Stimulated activated CD4-positive, alpha-beta T cell treated with anti-CD3 and anti-CD28 coated beads, Interleukin-2, amount 100 ng/mL, for 48 hours (primary cell): ENCODE results near the gene ADCK1.
"Not testable (repeated sequence)": the region's sequence is repeated elsewhere in the genome, so short reads cannot be mapped to it uniquely, and the experiment has no call there.

Experiments
- DNase-seq, 2 donors: peaks; one replicate each; pipeline ENCODE4 v3.0.0-alpha.2; 2020

The ADCK1 gene

DNA sequence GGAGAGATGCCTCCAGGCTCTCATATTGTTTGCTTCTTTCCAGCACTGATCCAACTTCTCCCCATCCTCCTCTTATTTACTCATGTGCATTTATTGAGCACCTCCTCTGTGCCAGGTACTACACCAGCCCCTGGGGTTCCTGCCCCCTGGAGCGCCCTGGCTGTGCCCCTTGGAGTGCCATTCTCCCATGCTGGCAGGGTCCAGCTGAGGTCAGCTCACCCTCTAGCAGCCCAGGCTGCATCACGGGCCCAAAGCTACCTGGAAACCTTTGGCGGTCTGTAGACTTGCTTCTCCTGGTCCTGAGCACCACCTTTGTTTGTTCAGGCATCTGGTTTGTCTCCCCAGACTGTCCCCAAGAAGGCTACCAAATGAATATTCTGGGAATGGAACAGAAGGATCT is 67.0 kb downstream of the ADCK1 start:
- DNase-seq = no peak

DNA sequence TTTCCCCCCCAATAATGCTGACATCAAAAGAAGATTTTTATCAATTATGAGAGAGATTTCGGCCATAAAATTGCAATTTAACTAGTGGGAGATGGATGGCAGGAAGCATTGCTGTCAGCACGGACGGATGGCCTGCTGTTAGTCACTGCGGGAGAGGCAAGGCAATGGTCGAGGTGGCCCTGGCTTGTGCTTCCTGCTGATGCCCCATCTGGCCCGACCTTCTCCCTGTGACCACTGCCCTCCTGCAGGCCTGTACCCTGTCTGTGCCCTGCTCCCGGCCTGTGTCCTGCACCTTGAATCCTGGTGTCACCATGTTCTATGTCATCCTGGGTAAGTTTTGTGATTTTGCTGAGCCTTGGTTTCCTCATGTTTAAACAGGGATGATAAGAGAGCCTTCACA is 67.6 kb downstream of the ADCK1 start:
- no peak for DNase-seq

DNA sequence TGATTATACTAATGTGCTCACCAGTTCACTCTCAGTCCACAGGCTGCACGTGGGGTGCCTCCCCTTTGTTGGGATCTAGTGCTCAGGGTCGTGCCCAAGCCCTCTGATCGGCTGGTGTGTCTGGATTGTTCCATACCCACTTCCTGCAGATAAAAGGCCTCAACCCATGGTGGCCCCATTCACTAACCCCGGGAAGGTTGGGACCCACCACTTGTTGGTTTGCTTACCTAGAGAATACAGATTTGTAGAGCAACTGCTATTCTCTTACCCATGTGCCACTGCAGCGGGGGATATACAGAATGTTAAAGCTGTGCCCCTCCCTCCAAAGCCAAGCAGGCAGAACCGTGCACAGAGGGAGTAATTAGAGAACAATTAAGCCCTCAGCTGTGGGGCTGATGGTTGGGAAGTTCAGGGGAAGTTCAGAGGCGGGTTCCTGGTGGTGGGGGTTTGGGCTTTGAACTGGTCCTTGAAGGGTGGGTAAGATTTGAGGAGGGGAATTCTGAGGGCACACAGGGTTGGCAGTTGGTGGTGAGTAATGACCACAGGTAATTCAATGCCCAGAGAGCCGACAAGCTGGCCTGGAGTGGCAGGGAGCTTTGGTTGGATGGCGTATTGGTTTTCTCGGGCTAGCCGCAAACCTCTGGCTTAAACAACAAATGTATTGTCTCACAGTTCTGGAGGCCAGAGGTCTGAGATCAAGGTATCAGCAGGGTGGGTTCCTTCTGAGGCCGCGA is 68.8 kb downstream of the ADCK1 start:
- DNase-seq = no peak

DNA sequence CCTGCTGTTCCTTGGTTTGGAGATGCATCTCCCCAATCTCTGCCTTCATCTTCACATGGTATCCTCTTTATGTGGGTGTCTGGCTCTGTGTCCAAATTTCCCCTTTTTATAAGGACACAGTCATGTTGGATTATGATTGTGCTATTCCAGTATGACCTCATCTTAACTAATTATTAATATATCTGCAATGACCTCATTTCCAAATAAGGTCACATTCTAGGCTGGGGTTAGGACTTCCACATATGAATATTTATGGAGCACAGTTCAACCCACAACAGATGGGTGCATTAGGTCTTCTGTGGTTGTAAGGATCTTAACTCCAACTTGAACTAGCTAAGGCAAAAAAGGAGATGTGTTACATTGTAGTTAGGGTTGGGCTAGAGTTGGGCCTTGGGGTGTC is 69.4 kb downstream of the ADCK1 start:
- no peak for DNase-seq

DNA sequence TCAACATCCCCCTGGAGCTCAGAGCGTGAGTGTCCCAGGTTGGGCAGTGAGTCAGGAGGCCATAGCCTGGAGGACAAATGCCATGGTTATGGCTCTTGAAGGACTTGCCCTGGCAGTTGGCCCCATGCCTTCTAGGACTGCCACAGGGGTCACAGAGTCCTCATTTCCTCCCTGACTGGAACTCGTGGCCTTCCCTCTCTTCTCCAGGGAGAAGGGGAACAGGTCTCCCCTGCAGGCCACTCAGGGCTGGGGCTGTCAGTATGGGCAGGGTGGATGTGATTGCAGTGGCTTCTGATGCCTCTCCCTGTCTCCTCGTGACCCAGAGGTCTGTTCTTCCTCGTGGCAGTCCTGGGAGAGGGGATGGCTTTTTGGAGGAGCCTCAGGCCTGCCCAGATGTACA is 70.7 kb downstream of the ADCK1 start:
- no peak for DNase-seq

DNA sequence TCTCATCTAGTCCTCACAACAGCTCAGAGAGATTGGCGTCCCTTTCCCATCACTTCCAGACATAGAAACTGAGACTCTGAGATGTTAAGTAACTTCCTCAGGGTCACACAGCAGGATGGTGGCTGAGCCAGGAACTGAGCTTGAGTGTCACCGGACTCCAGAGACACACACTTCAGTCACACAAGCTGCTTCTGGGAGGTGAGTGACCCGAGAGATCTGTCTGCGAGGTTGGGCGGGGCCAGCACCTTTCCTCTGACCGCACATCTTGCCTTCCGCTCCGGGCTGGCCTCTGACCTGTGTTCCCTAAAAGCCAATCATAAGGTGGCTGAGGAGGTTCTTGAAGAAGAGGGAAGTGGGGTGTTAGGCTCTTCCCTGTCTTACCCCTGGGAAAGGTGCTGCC is 72.2 kb downstream of the ADCK1 start:
- no peak for DNase-seq

DNA sequence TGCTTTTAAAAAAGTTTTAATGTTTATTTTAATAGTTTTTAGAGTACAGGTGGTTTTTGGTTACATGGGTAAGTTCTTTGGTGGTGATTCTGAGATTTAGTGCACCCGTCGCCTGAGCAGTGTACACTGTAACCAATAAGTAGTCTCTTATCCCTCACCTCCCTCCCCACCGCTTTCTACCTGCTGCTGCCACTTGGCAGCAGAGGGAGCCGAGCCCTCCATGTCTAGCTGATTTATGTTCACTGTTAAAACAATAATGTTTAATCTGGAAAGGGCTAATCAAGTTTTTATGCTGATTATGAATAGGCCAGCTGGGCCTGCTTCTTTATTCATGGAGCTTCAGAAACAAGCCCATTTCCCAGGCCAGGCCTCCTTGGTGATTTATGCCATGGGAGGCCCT is 73.1 kb downstream of the ADCK1 start:
- no peak for DNase-seq

DNA sequence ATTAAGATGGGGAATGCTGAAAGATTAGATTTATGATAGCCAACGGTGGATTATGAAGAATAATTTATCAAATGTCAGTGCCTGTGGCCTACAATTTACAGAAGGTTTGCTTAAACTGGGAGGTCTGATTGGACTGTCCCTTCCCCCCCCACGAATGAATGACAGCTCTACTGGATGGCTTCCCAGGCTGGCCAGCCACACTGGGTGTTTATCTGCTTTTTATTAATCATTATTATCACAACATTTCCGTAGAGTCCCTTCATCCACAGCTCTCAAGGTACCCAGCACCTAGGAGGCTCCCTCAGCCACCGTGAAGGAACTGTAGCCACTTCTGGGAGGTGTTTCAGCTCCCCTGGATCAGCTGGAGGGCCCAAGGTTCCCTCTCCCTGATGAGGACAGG is 78.9 kb downstream of the ADCK1 start:
- no peak for DNase-seq

DNA sequence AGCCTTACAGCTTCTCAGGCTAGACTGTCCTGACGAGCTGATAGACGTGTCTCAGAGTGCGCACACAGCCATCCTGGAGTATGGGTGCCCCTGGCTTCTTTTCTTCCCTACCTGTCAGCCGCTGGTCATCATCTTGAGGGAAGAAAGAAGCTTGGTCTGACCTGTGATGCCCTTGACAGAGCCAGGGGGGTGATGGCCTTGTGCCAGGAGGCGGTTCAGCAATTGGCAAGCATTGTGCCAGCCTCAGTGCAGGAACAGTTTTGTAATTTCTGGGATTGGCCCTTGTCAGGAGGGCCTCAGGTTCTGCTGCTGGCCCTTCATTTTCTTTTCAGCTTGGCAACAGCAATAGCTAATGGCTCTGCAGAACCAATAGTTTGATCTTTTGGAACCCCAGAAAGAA is 80.1 kb downstream of the ADCK1 start:
- no peak for DNase-seq

DNA sequence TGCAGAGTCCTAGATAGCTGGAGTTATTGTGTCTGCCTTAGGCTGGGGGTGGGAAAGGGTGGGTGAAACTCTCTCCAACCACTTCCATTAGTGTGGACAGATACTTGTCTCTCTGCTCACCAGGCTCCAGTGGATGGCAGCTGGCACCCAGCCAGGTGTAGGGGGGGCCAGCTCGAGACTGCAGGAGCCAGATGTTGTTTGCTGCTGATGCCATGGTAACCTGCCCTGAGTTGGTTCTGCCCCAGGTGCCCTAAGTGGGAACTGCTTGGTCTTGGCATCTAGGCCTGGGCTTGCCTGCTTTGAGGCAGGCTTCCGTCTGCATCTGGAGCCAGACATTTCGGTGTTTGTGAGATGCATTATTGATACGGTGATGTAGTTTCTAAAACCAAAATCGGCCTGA is 82.2 kb downstream of the ADCK1 start:
- DNase-seq = no peak

DNA sequence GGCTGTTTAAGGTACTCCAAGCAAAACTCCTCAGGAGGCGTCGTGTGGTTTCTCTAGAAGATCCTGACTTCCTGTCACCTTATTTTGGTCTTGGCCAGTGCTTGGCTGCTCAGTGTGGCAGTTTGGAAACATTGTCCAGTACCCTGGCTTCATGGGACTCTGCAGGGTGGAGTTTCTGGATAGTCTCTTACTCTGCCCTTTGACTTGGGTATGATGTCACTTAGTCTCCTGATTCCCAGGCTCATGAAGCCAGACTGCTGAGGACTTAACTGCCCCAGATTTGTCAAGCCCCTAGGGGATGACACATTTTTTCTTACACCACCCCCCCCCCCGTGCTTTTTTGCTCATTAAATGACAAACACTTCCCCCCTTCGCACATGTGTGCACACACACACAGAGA is 82.7 kb downstream of the ADCK1 start:
- no peak for DNase-seq

DNA sequence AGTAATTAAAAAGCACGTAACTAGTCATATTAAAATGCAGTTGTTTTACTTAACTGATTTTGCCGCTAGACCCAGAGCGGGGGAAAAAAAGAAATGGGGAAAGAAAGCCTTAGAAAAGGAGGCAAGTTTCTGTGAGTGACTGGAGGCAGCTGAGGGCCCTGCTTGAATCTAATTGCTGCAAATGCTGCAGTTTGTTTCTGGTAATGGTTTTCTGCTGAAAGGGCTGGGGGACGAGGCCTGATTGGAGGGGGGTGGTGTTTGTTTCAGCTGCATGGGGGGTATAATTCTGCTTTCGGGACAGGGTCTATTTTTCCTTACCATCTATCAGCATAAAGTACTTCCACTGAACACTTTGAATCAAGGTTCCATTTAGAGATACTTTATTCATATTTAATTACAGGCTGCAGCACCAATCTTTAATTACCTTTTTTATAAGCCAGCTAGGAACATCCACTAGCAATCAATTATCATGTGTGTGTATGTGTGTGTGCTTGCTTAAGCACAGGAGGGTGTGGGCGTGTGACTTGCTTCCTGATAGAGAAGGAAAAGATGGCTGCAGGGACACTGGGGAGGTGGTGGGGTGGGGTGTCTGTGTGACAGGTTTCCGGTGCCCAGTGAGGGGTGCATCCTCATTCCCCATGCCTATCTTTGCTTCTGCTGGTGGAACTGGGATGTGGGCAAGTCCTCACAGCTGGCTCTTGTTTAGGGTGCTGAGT is 83.4 kb downstream of the ADCK1 start:
- DNase-seq = no peak

DNA sequence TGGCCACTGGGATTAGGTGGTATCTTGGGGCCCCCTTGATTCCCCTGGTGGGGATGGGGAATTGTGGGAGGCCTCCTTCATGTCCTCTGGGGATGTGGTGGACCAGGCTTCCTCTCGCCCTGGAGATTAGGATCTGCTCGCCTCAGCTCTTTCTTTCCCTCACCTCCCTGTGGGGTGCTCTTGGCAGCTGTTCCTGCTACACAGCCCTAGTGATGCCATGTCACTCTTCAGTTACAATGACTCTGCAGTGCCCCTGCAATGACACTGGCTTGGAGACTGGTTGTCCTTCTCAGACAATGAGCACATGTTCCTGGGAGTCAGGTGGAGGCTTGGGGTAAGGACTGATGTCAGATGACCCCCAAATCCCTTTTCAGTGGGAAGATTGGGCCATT is 83.9 kb downstream of the ADCK1 start:
- DNase-seq = no peak

DNA sequence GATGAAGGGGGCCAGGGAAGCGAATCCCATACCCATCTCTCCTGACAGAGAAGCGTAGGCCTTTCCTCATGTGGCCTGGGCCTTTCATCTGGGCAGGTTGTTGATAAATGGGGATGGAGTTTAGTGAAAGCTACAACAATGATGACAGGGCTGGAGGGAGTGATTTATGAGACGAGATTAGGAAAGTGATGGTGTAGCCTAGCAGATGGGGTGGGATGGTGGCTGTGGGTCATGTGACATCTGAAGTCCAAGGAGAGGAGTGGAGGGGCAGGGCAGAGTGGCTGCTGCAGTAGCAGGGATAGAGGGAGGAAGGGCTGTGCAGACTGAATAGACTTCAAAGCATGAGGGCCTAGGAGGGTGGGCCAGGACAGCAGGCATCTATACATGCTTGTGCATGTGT is 85.5 kb downstream of the ADCK1 start:
- no peak for DNase-seq

DNA sequence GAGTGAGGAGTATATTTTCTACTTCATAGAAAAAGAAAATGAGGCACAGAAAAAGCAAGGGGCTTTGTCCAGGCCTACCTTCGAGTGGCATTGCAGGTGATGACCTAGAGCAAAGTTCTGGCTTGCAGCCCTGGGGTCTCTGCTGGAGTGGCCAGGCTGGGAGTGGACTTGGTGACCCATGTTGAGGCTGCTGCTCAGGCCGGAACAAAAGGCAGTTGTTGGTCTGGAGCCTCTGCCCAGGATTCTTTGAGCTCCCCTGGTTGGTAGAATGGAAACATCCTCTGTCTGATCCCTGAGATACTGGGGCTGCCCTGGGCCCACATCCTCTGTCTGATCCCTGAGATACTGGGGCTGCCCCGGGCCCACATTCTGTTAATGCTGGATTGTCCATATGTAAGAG is 86.1 kb downstream of the ADCK1 start:
- DNase-seq = no peak

DNA sequence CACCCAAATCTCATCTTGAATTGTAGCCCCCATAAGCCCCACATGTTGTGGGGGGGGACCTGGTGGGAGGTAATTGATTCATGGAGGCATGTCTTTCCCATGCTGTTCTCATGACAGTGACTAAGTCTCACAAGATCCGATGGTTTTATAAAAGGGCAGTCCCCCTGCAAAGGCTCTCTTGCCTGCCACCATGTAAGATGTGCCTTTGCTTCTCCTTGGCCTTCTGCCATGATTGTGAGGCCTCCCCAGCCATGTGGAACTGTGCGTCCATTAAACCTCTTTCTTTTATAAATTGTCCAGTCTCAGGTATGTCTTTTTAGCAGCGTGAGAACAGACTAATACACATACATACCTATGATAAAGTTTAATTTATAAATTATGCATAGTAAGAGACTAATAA is 89.0 kb downstream of the ADCK1 start:
- not testable (repeated sequence) for DNase-seq

DNA sequence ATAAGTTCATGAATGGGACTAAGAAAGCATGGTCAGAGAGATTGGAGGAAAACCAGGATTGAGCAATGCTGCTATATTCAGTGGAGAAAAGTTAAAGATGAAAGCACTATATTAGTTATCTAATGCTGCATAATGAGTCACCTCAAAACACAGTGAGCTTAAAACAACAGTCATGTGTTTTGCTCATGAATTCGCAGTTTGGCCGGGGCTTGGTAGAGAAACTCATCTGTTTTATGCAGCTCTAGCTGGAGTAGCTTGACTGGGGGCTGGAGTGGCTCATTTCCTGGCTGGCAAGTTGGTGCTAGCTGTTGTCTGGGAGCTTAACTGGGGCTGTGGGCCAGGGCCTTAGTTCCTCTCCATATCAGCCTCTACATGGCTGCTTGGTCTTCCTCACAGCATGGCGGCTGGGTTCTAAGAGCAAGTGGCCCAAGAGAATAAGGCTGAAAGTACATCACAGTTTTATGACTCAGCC is 90.1 kb downstream of the ADCK1 start:
- no peak for DNase-seq

DNA sequence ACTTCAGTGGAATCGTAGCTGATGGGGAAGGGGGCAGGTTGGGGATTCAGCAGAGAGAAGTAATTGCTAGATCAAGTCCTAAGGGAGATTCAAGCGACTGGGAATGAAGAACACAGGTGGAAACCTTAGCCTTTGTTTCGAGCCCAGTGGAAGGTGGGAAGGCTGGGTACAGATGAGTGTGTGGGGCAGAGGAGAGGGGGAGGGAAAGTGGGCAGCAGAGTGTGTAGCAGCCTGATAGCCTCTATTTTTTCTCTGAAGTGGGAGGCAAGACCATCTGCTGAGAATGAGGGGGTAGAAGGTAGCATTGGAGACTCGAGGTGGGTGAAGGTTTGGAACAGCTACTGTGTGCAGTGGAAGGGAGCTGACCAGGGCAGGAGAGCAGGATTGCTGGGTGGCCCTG is 91.0 kb downstream of the ADCK1 start:
- DNase-seq = no peak

DNA sequence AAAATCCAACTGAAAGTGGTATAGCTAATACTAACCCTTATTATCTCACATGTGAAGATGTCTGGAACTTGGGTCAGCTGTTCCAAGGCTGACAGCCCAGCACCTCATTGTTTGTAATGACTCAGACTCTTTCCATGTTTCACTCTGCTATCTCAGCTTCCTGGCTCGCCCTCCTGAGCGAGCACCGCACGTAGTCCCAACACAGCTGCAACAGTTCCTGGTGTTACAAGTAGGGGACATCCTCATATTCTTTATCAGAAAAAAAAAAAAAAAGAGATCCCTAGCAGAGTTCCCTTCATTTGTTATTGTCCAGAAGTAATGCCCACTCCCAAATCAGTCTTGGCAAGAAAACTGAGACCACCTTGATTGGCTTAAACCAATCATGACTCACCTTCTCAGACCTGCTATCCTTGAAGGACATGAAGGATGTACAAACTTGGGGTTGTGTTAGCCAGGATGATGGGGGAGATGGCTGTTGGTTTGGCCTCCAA is 92.5 kb downstream of the ADCK1 start:
- no peak for DNase-seq

DNA sequence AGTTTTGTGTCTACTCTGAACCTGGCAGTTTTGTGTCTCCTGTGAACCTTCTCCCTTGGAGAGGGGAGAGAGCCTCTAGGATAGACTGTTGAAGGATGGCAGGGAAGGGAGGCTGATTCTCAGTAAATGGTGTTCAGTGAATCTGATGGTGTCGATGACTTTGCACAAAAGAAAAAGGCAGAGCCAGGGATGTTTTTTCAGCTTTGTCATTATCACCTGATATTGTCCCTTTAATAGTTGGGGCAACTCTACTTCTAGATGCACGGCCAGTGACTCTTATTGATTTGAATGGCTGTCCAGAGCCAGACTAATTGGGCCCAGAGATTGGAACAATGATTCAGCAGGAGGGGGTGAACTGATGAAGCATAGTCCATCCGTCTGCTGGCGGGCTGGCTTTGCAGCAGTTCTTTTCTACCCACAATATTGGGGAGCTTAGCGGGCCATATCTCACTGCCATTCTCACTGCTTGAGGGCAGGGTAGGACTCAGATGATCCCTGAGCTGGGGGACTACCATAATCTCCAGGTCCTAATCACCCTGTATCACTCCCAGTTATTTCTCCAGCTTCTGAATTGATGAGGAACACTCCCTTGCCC is 93.1 kb downstream of the ADCK1 start:
- no peak for DNase-seq

DNA sequence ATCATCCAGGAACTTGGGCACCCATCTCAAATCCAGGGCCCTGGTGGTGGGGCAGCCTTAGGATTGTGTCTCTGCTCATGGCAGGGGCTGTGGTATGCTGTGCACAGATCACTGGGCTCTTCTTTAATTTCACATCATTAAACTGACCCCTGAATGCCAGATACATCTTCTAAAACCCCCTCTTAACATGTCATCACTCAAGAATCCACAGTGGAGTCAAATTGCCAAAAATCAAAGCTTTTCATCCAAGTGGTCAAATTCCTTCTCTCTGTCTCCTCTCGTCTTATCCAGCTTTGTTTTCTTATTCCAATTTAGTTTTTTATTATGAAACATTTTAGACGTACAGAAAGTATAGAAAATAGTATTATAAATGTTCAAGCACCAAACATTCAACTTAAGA is 97.5 kb downstream of the ADCK1 start:
- DNase-seq = no peak

DNA sequence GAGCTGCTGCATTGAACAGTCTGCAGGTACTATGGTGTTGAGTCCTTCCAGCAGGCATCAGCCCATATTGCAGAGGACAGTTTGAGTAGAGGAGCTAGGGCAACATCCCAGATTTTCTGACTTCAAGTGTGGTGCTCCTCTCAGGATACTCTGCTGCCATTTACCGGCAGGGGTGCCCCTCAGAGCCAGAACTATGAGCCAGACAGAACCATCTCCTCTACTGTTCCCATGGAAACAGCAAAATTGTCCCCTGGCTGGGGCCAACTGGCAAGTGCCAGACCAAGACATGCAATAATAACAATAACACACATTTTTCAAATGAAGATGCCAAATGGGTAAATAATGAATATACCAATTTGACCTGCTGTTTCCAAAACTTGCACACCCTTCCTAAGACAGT is 102.9 kb downstream of the ADCK1 start:
- DNase-seq = no peak

DNA sequence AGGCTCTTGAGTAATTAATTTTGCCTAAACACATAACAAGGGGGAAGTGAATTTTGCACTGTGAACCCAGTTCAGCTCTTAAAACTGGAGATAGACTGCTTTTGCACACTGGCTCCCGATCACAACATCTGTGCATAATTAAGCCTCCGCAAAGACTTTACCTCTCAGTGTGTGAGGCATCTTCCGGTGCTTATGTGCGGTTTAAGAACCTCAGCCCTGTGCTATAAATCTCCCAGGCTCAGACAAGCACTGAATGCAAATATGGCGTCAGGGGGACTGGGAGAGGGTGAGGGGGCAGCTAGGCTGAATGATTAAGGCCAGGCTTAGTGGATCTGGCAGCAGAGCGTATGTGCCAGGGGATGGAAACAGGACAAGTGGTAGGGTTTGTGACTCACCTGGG is 103.3 kb downstream of the ADCK1 start:
- no peak for DNase-seq

DNA sequence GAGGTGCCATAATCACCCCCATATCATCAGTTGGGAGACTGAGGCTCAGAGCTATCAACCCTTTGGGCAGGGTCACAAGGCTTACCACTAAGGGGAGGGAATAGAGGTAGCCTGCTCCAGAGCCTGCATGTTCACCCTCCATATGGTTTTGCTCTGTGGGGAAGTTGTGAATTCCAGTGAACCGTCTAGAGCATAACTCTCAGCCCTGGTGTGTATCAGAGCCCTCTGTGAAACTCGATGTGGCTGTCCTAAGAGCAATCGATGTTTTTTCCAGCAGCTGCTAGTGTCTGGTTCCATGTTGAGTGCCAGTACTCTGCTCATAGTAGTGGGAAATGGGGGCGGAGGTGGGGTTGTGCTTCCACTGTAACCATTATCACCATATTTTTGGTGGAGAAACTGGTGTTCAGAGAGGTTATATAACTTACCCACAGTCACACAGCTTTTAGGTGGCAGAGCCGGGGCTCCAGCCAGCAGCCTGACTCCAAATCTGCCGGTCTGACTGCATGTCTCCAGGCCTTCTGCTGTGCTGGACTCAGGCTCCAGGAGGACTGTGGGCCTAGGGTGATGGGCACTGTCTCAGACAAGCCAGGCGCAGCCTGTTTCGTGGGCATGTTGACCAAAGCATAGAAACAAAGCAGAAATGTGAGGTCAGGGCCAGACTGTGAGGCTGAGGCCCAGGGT is 104.2 kb downstream of the ADCK1 start:
- DNase-seq = no peak
